Progenitor cell of endocrine pancreas (in vitro differentiated cells): ENCODE measurements around the gene RALB. TPM values are rescaled to one million over a fixed set of nuclear protein-coding genes. Genes with fewer than 3 reads are reported as not detected.

ENCODE experiments used
- DNase-seq: peaks from one replicate; pipeline ENCODE4 v3.0.0; 2021; ENCODE audit warnings: low spot score; ENCODE audit not compliant: unreplicated experiment
- H3K27ac Mint-ChIP-seq: 2 replicates; pipeline ENCODE4 v1.8.0; 2021; ENCODE audit warnings: mild to moderate bottlenecking, moderate library complexity, mixed read lengths
- H3K27me3 Mint-ChIP-seq: 2 replicates; pipeline ENCODE4 v1.8.0; 2021; ENCODE audit warnings: mixed read lengths
- H3K36me3 Mint-ChIP-seq: 2 replicates; pipeline ENCODE4 v1.8.0; 2022; ENCODE audit warnings: mixed read lengths; ENCODE audit not compliant: insufficient read depth
- H3K4me1 Mint-ChIP-seq: 2 replicates; pipeline ENCODE4 v1.8.0; 2021; ENCODE audit warnings: low read depth, mixed read lengths
- H3K4me3 Mint-ChIP-seq: 2 replicates; pipeline ENCODE4 v1.8.0; 2021; ENCODE audit warnings: low read depth, mild to moderate bottlenecking, moderate library complexity, mixed read lengths
- H3K9me3 Mint-ChIP-seq: 2 replicates; pipeline ENCODE4 v1.8.0; 2021; ENCODE audit warnings: low read depth, mixed read lengths
- total RNA-seq: library from RNA; stranded (reverse); gene quantifications from 2 replicates; pipeline ENCODE4 v1.2.1, GENCODE V29; 2021
- TF ChIP-seq, protein P1 (sequence below): fragments of 200-600 bp; sonication (generic); IDR thresholded peaks from one replicate; pipeline ENCODE4 v1.5.0; 2021; ENCODE audit warnings: antibody characterized with exemption, mild to moderate bottlenecking; ENCODE audit not compliant: unreplicated experiment

RALB gene
- total RNA-seq, 1 donor from 2014 or later: 30.5 TPM

DNA sequence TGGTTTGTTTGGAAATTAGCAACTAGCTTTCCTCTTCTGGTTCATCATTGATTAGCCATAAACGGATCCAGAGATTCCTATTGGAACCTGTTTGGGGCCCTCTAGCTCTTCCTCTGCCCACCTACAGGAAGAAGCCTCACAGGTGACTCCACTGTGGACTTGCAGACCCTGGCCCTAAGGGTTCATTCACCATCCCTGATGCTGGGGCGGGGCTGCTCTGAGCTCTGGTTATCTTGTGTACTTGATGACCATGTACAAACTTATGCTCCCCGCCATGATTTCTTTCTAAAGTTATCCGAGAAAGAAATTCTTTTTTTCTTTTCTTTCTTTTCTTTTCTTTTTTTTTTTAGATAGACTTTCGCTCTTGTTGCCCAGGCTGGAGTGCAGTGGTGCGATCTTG, 59.4 kb downstream of the RALB start:
- TF ChIP-seq, protein P1, sequence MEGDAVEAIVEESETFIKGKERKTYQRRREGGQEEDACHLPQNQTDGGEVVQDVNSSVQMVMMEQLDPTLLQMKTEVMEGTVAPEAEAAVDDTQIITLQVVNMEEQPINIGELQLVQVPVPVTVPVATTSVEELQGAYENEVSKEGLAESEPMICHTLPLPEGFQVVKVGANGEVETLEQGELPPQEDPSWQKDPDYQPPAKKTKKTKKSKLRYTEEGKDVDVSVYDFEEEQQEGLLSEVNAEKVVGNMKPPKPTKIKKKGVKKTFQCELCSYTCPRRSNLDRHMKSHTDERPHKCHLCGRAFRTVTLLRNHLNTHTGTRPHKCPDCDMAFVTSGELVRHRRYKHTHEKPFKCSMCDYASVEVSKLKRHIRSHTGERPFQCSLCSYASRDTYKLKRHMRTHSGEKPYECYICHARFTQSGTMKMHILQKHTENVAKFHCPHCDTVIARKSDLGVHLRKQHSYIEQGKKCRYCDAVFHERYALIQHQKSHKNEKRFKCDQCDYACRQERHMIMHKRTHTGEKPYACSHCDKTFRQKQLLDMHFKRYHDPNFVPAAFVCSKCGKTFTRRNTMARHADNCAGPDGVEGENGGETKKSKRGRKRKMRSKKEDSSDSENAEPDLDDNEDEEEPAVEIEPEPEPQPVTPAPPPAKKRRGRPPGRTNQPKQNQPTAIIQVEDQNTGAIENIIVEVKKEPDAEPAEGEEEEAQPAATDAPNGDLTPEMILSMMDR: no peak
- Mint-ChIP-seq H3K9me3 (no peaks in the 10 kb centered on the region), H3K4me1 (peaks cover 12% of the 10 kb centered on the region), H3K4me3 (no peak overlapping the region), H3K27me3 (peaks cover 32% of the 10 kb centered on the region), H3K27ac (no peak overlapping the region), H3K36me3 (no peaks in the 10 kb centered on the region)
- DNase-seq: no peak

DNA sequence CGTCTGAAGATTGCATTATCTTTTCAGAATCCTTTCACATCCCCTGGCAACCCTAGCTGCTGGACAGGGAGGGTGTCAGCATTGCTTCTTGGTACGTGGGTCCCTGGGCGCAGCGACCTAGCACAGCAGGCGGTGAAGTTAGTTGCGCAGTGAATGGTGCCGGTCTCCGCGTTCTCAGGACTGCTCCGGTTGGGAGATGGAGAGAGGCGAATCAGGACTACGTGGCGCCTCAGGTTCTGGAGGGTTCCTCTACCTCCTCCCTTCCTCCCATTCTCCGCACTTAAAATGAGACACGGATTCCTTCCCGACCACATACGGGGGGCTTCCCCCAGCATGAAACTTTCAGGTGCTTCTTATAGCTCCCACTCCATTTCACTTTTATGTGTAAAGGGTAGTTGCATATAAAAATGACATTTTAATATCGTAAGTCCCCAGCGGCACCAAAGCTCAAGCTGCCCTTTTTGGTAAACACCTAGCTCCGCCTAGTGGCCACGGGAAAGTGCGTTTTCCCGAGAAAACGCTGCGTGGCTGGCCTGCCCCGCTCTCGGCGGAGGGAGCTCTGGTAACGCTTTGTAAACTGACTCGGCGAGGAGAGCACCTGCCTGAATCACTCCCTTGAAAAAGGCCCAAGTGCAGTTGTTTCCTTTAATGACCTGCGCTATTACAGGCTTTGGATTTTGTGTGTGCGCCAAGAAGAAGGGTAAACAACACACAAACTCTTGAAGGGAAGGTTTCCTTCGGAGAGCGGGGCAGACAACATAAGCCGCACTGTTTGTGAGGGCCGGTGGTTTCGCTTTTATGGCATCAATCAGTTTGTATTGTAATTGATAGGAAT, 60.4 kb downstream of the RALB start:
- peak; percentile 64 for DNase-seq

DNA sequence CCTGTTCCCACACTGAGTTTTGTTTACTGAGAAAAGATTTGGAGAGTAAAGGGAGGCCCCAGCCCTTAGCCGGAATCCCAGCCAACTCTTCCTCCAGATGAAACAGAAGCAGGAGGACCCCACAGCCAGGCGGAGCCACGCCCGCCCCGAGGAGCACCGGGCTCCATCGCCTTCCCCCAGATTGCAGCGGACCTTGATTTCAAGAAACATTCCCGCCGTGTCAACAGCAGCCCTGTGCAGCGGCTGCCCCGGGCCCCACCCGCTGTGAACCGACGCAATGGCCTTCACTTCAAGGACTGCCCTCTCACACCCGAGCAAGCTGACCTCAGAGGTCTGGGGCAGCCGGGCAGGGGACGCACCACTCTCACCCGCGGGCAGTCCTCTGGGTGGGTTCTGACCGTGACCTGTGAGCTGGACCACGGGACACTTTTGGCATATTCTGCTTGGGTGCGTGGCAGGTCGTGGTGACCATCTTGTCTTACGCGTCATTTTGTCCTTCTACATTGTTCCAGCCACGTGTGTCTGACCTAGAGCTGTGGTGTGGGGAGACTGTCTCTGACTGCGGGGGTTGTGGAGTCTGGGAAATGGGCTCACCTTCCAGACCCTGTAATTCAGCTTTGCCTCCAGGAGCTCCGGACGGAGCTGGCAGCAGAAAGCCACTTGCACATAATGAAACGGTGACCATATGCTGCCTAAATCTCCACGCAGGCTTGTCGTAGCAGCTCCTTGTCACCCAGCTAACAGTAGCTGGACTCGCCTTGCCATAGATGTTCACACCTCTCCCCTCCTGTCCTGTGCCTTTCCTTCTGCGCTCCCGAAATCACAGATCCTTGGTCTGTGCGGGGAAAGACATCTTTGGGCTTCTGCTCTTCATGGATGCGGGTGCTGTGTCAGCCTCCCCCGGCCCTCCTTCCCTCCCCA, 61.3 kb downstream of the RALB start:
- Mint-ChIP-seq H3K36me3 (no peaks in the 10 kb centered on the region), H3K9me3 (no peaks in the 10 kb centered on the region), H3K27ac (no peak overlapping the region), H3K4me1 (peaks cover 14% of the 10 kb centered on the region), H3K4me3 (peak overlapping the region; percentile 58), H3K27me3 (peaks cover 41% of the 10 kb centered on the region)
- DNase-seq: no peak
- TF ChIP-seq, protein P1: no peak

More for the DNA sequence above, 60.4 kb downstream of the RALB start:
- Mint-ChIP-seq H3K27ac (peak overlapping the region; percentile 73), H3K9me3 (no peaks in the 10 kb centered on the region), H3K36me3 (no peaks in the 10 kb centered on the region), H3K4me1 (peaks cover 12% of the 10 kb centered on the region), H3K27me3 (peaks cover 34% of the 10 kb centered on the region), H3K4me3 (peak overlapping the region; percentile 58)
- TF ChIP-seq, protein P1: peak; percentile 92

DNA sequence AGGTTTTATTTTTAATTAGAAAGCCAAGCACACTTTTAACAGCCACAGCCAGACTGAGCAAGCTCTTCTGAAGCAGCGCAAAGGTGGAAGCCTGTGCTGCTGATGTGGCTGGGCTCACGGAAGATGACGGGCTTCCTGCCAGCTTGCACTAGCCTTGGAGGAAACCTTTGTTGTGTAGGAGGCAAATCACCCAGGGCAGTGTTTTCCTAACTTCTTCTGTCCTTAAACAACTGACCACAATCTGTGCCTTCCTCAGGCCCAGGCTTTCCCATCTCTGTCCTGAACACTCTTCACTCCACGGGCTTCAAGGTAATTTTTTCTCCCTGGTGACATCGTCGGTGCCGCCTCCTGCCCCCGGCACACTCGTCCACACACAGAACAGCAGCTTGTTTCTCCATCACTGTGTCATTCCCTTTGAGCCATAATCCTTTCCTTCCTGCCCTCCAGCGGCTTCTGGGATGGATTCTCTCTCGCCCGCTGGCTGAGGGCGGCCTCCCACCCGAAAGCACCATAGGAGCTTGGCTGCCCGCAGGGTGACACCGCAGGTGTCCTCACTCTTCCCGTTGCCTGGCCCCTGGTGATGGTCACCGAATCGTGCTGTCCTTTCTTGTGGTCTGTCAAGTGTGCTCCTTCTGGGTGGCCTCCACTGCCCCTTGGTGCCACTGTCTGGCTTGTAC, 62.2 kb downstream of the RALB start:
- H3K36me3 Mint-ChIP-seq: no peaks in the 10 kb centered on the region
- no peaks in the 10 kb centered on the region for H3K9me3 Mint-ChIP-seq
- DNase-seq: no peak
- peaks cover 15% of the 10 kb centered on the region for H3K4me1 Mint-ChIP-seq
- H3K27ac Mint-ChIP-seq: no peak overlapping the region
- TF ChIP-seq, protein P1: no peak
- no peak overlapping the region for H3K4me3 Mint-ChIP-seq
- H3K27me3 Mint-ChIP-seq: peaks cover 46% of the 10 kb centered on the region
